ENCODE data around the gene DDX31.

DNA sequence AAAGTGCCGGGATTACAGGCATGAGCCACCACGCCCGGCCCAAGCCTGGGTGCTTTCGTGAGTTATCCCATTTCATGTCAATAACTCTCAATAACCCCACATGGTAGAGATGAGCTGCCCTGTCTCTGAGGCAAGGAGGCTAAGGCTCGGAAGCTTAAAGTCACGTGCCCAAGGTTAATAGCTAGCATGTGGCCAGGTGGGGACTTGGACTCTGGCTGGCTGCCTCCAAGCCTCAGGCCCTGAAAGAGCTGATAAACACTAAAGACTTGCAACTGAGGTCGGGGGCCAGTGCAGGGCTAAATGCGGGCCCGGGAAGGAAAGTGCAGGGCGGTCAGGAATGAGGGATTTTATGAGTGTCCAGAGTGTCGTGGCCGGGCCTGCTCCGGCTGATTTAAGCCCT lies 118.2 kb downstream of the DDX31 start:
- TF ChIP-seq GATA3 (IDR thresholded peaks at IDR 0.05; ENCODE audit: low read depth, low read length) (no peak), GATA2 (IDR thresholded peaks at IDR 0.05; ENCODE audit: low read depth, low read length) (no peak)
